GM13976 (cell line): ENCODE results near the gene MAP2K5.

ENCODE experiments used
- DNase-seq: peaks from one replicate; pipeline ENCODE4 v3.0.0; 2012; ENCODE audit warnings: low spot score
- CTCF ChIP-seq: IDR thresholded peaks from 2 replicates; pipeline ENCODE4 v1.5.1; 2012; ENCODE audit warnings: borderline replicate concordance, mild to moderate bottlenecking; ENCODE audit not compliant: insufficient read depth; ENCODE audit errors: extremely low read depth, missing control alignments, control extremely low read depth
- in situ Hi-C: fragments of 300-500 bp; cut with MboI; formaldehyde crosslinking; loops from one replicate; pipeline ENCODE4 v1.12.0; 2022; ENCODE audit warnings: low sequenced_read_pairs, mixed read lengths, inconsistent platforms; ENCODE audit not compliant: unreplicated experiment

MAP2K5 gene

GRCh38 chr15:67700023-67700422 lies 157.5 kb downstream of the MAP2K5 start:
- in situ Hi-C loops = no loop called here
- no peak for DNase-seq
- TF ChIP-seq CTCF = no peak

- in situ Hi-C loops = no loop called here
- TF ChIP-seq CTCF = no peak
- no peak for DNase-seq
Observed at GRCh38 chr15:67701669-67702068, 159.2 kb downstream of the MAP2K5 start.

- in situ Hi-C loops = no loop called here
Observed at GRCh38 chr15:67707520-67708283, 165.2 kb downstream of the MAP2K5 start.

GRCh38 chr15:67708500-67708899 lies 166.0 kb downstream of the MAP2K5 start:
- no peak for DNase-seq
- in situ Hi-C loops = no loop called here
- no peak for TF ChIP-seq CTCF

More at GRCh38 chr15:67707520-67708283, 165.2 kb downstream of the MAP2K5 start:
- DNase-seq = no peak
- TF ChIP-seq CTCF = no peak

GRCh38 chr15:67715170-67715569 lies 172.7 kb downstream of the MAP2K5 start:
- in situ Hi-C loops = no loop called here
- no peak for DNase-seq
- TF ChIP-seq CTCF = no peak

GRCh38 chr15:67716171-67716570 lies 173.7 kb downstream of the MAP2K5 start:
- no peak for DNase-seq
- in situ Hi-C loops = no loop called here

More at GRCh38 chr15:67716171-67716570, 173.7 kb downstream of the MAP2K5 start:
- TF ChIP-seq CTCF = no peak
